ENCODE results near the gene GCGR. TPM values are rescaled to one million over a fixed set of nuclear protein-coding genes. Genes with fewer than 3 reads are reported as not detected.

Gene GCGR
- total and polyA plus RNA-seq, 2 of the 13 experiments (the other 11 are each of a cell fraction or from before 2014, with no cell fraction given), result 0.04 to 0.13 TPM

DNA sequence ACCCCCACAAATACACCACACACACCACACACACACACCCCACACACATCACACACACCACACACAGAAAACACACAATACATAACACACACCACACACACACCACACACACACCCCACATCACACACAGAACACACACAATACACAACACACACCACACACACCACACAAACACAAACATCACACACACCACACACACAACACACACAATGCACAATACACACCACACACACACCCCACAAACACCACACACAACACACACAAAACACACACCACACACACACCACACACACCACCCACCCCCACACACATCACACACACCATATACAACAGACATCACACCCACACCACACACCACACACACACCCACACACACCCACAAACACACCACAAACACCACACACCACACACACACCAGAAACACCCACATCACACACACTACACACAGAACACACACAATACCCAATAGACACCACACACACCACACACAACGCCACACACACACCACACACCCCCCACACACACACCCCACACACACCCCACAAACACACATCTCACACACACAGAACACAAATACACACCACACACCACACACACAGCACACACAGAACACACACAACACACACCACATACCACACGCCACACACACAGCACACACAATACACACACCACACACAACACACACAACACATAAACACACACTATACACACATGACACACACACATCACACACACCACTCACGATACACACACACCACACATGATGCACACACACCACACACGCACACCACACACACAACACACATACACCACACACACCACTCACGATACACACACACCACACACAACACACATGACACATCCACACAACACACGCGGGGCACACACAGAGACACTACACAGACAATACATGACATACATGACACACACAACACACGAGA is 11.0 kb upstream of the GCGR start (continued):
- TF ChIP-seq, protein P1, sequence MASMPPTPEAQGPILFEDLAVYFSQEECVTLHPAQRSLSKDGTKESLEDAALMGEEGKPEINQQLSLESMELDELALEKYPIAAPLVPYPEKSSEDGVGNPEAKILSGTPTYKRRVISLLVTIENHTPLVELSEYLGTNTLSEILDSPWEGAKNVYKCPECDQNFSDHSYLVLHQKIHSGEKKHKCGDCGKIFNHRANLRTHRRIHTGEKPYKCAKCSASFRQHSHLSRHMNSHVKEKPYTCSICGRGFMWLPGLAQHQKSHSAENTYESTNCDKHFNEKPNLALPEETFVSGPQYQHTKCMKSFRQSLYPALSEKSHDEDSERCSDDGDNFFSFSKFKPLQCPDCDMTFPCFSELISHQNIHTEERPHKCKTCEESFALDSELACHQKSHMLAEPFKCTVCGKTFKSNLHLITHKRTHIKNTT (CRISPR knock-in tag; IDR thresholded peaks at IDR 0.05), result no peak
- TF ChIP-seq, protein P2, sequence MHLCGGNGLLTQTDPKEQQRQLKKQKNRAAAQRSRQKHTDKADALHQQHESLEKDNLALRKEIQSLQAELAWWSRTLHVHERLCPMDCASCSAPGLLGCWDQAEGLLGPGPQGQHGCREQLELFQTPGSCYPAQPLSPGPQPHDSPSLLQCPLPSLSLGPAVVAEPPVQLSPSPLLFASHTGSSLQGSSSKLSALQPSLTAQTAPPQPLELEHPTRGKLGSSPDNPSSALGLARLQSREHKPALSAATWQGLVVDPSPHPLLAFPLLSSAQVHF (CRISPR knock-in tag; IDR thresholded peaks at IDR 0.05), result 0 out of 2 replicates have a peak, but pooled peaks have one; percentile 14
- 0 out of 2 replicates have a peak, but pooled peaks have one; percentile 21 for TF ChIP-seq CHD4 (IDR thresholded peaks at IDR 0.05; ENCODE audit: borderline replicate concordance, low read length)
- no peak for TF ChIP-seq NRL (CRISPR knock-in tag; IDR thresholded peaks at IDR 0.05; ENCODE audit: borderline replicate concordance)
- no peak for TF ChIP-seq ATAD3A (CRISPR knock-in tag; IDR thresholded peaks at IDR 0.05)
- TF ChIP-seq, protein P3, sequence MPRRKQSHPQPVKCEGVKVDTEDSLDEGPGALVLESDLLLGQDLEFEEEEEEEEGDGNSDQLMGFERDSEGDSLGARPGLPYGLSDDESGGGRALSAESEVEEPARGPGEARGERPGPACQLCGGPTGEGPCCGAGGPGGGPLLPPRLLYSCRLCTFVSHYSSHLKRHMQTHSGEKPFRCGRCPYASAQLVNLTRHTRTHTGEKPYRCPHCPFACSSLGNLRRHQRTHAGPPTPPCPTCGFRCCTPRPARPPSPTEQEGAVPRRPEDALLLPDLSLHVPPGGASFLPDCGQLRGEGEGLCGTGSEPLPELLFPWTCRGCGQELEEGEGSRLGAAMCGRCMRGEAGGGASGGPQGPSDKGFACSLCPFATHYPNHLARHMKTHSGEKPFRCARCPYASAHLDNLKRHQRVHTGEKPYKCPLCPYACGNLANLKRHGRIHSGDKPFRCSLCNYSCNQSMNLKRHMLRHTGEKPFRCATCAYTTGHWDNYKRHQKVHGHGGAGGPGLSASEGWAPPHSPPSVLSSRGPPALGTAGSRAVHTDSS (CRISPR knock-in tag; conservative IDR thresholded peaks at IDR 0.05), result no peak
- TF ChIP-seq IRF2 (CRISPR knock-in tag; IDR thresholded peaks at IDR 0.05), result no peak
- TF ChIP-seq FOXP1 (IDR thresholded peaks at IDR 0.05), result 0 out of 2 replicates have a peak, but pooled peaks have one; percentile 25
- TF ChIP-seq FOXP1 (CRISPR knock-in tag; IDR thresholded peaks at IDR 0.05), result no peak
- TF ChIP-seq, protein P4, sequence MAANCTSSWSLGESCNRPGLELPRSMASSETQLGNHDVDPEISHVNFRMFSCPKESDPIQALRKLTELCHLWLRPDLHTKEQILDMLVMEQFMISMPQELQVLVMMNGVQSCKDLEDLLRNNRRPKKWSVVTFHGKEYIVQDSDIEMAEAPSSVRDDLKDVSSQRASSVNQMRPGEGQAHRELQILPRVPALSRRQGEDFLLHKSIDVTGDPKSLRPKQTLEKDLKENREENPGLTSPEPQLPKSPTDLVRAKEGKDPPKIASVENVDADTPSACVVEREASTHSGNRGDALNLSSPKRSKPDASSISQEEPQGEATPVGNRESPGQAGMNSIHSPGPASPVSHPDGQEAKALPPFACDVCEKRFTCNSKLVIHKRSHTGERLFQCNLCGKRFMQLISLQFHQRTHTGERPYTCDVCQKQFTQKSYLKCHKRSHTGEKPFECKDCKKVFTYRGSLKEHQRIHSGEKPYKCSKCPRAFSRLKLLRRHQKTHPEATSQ (CRISPR knock-in tag; IDR thresholded peaks at IDR 0.05; ENCODE audit: borderline replicate concordance), result no peak
- TF ChIP-seq CBX2 (IDR thresholded peaks at IDR 0.05; ENCODE audit: low read depth, low read length), result no peak
- 0 out of 2 replicates have a peak, but pooled peaks have one; percentile 51 for TF ChIP-seq CBX2 (CRISPR knock-in tag; IDR thresholded peaks at IDR 0.05; ENCODE audit: low read depth)
- peak; percentile 32; the same call in 1 of the 2 replicates for TF ChIP-seq CREB1 (IDR thresholded peaks at IDR 0.05)
- TF ChIP-seq CREB1 (CRISPR knock-in tag; IDR thresholded peaks at IDR 0.05), result no peak
- TF ChIP-seq ZNF780A (CRISPR knock-in tag; IDR thresholded peaks at IDR 0.05), result 0 out of 2 replicates have a peak, but pooled peaks have one; percentile 22
- TF ChIP-seq, protein P5, sequence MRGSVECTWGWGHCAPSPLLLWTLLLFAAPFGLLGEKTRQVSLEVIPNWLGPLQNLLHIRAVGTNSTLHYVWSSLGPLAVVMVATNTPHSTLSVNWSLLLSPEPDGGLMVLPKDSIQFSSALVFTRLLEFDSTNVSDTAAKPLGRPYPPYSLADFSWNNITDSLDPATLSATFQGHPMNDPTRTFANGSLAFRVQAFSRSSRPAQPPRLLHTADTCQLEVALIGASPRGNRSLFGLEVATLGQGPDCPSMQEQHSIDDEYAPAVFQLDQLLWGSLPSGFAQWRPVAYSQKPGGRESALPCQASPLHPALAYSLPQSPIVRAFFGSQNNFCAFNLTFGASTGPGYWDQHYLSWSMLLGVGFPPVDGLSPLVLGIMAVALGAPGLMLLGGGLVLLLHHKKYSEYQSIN (CRISPR knock-in tag; IDR thresholded peaks at IDR 0.05; ENCODE audit: borderline replicate concordance), result no peak
- no peak for TF ChIP-seq ZNF331 (CRISPR knock-in tag; IDR thresholded peaks at IDR 0.05)
- 0 out of 2 replicates have a peak, but pooled peaks have one; percentile 15 for TF ChIP-seq RAD51 (IDR thresholded peaks at IDR 0.05; ENCODE audit: borderline replicate concordance)
- TF ChIP-seq, protein P6, sequence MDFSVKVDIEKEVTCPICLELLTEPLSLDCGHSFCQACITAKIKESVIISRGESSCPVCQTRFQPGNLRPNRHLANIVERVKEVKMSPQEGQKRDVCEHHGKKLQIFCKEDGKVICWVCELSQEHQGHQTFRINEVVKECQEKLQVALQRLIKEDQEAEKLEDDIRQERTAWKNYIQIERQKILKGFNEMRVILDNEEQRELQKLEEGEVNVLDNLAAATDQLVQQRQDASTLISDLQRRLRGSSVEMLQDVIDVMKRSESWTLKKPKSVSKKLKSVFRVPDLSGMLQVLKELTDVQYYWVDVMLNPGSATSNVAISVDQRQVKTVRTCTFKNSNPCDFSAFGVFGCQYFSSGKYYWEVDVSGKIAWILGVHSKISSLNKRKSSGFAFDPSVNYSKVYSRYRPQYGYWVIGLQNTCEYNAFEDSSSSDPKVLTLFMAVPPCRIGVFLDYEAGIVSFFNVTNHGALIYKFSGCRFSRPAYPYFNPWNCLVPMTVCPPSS (IDR thresholded peaks at IDR 0.05), result no peak; the same call in 1 of the 2 replicates
- TF ChIP-seq, protein P7, sequence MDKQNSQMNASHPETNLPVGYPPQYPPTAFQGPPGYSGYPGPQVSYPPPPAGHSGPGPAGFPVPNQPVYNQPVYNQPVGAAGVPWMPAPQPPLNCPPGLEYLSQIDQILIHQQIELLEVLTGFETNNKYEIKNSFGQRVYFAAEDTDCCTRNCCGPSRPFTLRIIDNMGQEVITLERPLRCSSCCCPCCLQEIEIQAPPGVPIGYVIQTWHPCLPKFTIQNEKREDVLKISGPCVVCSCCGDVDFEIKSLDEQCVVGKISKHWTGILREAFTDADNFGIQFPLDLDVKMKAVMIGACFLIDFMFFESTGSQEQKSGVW (CRISPR knock-in tag; IDR thresholded peaks at IDR 0.05; ENCODE audit: borderline replicate concordance), result no peak
- no peak for TF ChIP-seq HNF4A (CRISPR knock-in tag; IDR thresholded peaks at IDR 0.05)

All from HepG2 (cell line).